ENCODE results near the gene SEMA4D. TPM values are rescaled to one million over a fixed set of nuclear protein-coding genes. Genes with fewer than 3 reads are reported as not detected.
A peak's percentile ranks its signal among the peaks of the same experiment; 100 is the strongest.

The SEMA4D gene
- total RNA-seq, 4 donors from 2014 or later = 13.4 to 27.3 (median 24.8) TPM

GRCh38 chr9:89465001-89465451 lies 32.9 kb downstream of the SEMA4D start:
- Histone ChIP-seq H3K9me3 (no peaks in the 10 kb centered on the region), H3K4me1 (peaks cover 0 to 43% (median 22%) of the 10 kb centered on the region in 4 donors), H3K27ac (peak overlapping the region in 1 of 4 donors; percentile 85), H3K27me3 (no peaks in the 10 kb centered on the region), H3K36me3 (no peaks in the 10 kb centered on the region), H3K4me3 (no peak overlapping the region)
- no peak for DNase-seq (ENCODE audit: low spot score in 2 of 2)
- TF ChIP-seq EP300 (IDR thresholded peaks at IDR 0.05) = no peak
- TF ChIP-seq CTCF (IDR thresholded peaks at IDR 0.05) = no peak
- no peak for TF ChIP-seq POLR2A (IDR thresholded peaks at IDR 0.05)
- WGBS, 2 donors = 69 to 84% methylated on average over 7 of the region's 7 CpGs

GRCh38 chr9:89464300-89464901 lies 33.5 kb downstream of the SEMA4D start:
- H3K9me3 ChIP-seq = no peaks in the 10 kb centered on the region
- no peak for TF ChIP-seq POLR2A (IDR thresholded peaks at IDR 0.05)
- no peak for TF ChIP-seq CTCF (IDR thresholded peaks at IDR 0.05)
- TF ChIP-seq EP300 (IDR thresholded peaks at IDR 0.05) = no peak
- WGBS, 2 donors = 61 to 76% methylated on average over 7 of the region's 7 CpGs
- peaks cover 0 to 40% (median 25%) of the 10 kb centered on the region in 4 donors for H3K4me1 ChIP-seq
- no peaks in the 10 kb centered on the region for H3K27me3 ChIP-seq
- no peak for DNase-seq (ENCODE audit: low spot score in 2 of 2)
- peak overlapping the region in 1 of 4 donors; percentile 85 for H3K27ac ChIP-seq
- H3K4me3 ChIP-seq = peak overlapping the region in 1 of 4 donors; percentile 5
- no peaks in the 10 kb centered on the region for H3K36me3 ChIP-seq

GRCh38 chr9:89462817-89463683 lies 34.9 kb downstream of the SEMA4D start:
- WGBS, 2 donors = 92 to 94% methylated on average over 9 of the region's 9 CpGs
- Histone ChIP-seq H3K9me3 (no peaks in the 10 kb centered on the region), H3K36me3 (no peaks in the 10 kb centered on the region), H3K27me3 (no peaks in the 10 kb centered on the region), H3K4me3 (no peak overlapping the region), H3K4me1 (peaks cover 0 to 42% (median 25%) of the 10 kb centered on the region in 4 donors), H3K27ac (peak overlapping the region in 1 of 4 donors; percentile 8)
- TF ChIP-seq EP300 (IDR thresholded peaks at IDR 0.05) (no peak), CTCF (IDR thresholded peaks at IDR 0.05) (no peak), POLR2A (IDR thresholded peaks at IDR 0.05) (no peak)
- DNase-seq (ENCODE audit: low spot score in 2 of 2) = no peak

GRCh38 chr9:89462199-89462598 lies 35.7 kb downstream of the SEMA4D start:
- Histone ChIP-seq H3K27me3 (no peaks in the 10 kb centered on the region), H3K9me3 (no peaks in the 10 kb centered on the region), H3K4me3 (no peak overlapping the region), H3K36me3 (no peaks in the 10 kb centered on the region), H3K27ac (peak overlapping the region in 1 of 4 donors; percentile 8), H3K4me1 (peaks cover 0 to 42% (median 21%) of the 10 kb centered on the region in 4 donors)
- TF ChIP-seq POLR2A (IDR thresholded peaks at IDR 0.05) (no peak), EP300 (IDR thresholded peaks at IDR 0.05) (no peak), CTCF (IDR thresholded peaks at IDR 0.05) (no peak)
- WGBS, 2 donors = 46 to 58% methylated on average over 5 of the region's 5 CpGs
- DNase-seq (ENCODE audit: low spot score in 2 of 2) = no peak

- Histone ChIP-seq H3K4me1 (peaks cover 0 to 42% (median 16%) of the 10 kb centered on the region in 4 donors), H3K9me3 (no peaks in the 10 kb centered on the region), H3K4me3 (no peak overlapping the region), H3K36me3 (no peaks in the 10 kb centered on the region), H3K27ac (peak overlapping the region in 2 of 4 donors; percentile 19 to 42), H3K27me3 (no peaks in the 10 kb centered on the region)
- DNase-seq (ENCODE audit: low spot score in 2 of 2) = no peak
- 43 to 55% methylated on average over 8 of the region's 8 CpGs for WGBS, 2 donors
- TF ChIP-seq POLR2A (IDR thresholded peaks at IDR 0.05) = no peak
- no peak for TF ChIP-seq CTCF (IDR thresholded peaks at IDR 0.05)
- peak in 1 of 2 donors; percentile 13 for TF ChIP-seq EP300 (IDR thresholded peaks at IDR 0.05)
Measured at GRCh38 chr9:89461265-89461664, 36.6 kb downstream of the SEMA4D start.
